ENCODE measurements around the gene SMARCD3. TPM values are rescaled to one million over a fixed set of nuclear protein-coding genes. Genes with fewer than 3 reads are reported as not detected.

SMARCD3 gene
- total RNA-seq, 2 experiments from 2014 or later: 11.8 to 14.8 TPM

DNA sequence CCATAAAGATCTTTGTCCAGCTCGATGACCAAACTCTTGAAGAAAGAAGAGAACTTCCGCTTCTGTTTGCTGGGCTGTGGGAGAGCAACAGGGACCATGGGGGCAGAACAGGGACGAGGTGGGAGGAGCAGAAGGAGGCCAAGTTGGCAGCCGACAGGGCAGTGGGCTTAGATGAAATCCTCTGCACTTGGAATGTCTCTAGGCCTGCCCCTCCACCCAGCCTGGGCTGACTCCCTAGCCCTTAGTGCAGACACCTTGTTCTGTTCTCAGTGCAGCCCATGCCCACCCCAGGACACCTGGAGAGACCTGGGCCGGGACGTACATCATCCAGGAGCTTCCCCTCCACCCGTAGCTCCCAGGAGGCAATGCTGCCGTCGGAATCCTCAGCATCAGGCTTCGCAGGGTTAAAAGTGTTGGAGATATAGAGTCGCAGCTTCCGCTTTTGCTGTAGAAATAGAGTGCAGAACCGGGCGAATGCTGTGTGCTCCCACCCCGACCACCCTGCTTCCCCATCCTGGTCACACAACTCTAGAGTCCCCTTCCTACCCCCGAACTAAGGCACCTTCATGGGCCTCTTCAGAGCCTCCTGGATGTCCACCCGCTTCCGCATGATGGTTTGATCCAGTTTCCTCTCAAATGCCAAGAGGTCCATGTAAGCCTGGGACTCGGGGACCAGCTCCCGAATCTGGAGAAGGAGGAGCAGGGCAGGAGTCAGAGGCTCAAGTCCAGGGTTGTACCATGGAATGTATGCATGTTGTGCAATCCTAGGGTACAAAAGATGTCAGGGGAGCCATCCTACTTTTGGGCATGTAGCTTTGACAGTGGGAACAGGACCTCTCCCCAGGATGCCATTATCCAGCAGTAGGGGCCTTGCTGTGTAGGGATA, 6.1 kb downstream of the SMARCD3 start:
- Histone ChIP-seq H3K27me3 (ENCODE audit: control insufficient read depth in 1 of 2, insufficient read depth in 2 of 2, low read length in 2 of 2) (peaks cover 25 to 27% of the 10 kb centered on the region in 2 experiments), H3K4me1 (ENCODE audit: insufficient read depth, low read length) (peaks cover 38% of the 10 kb centered on the region), H3K9me3 (ENCODE audit: control insufficient read depth in 1 of 2, insufficient read depth in 1 of 2, low read length in 2 of 2) (no peaks in the 10 kb centered on the region), H3K27ac (ENCODE audit: low read depth in 1 of 2, low read length in 2 of 2) (no peak overlapping the region), H3K4me3 (ENCODE audit: low read length) (no peak overlapping the region), H3K36me3 (ENCODE audit: insufficient read depth, low read length) (peaks cover 18% of the 10 kb centered on the region)
- intact Hi-C loops (cut with DNase I, micrococcal nuclease): loop anchor here in 1 of 2 experiments (10.0 kb wide), 1 partner anchor 78 kb away; the partner anchor contains the start of gene GBX1
- Mint-ChIP-seq H3K4me1 (ENCODE audit: low read depth) (peaks cover 31% of the 10 kb centered on the region), H3K4me3 (no peak overlapping the region), H3K36me3 (ENCODE audit: low read depth) (peaks cover 4% of the 10 kb centered on the region), H3K27me3 (peaks cover 30% of the 10 kb centered on the region), H3K9me3 (no peaks in the 10 kb centered on the region), H3K27ac (no peak overlapping the region)
- DNase-seq: no peak
- TF ChIP-seq, protein P1, sequence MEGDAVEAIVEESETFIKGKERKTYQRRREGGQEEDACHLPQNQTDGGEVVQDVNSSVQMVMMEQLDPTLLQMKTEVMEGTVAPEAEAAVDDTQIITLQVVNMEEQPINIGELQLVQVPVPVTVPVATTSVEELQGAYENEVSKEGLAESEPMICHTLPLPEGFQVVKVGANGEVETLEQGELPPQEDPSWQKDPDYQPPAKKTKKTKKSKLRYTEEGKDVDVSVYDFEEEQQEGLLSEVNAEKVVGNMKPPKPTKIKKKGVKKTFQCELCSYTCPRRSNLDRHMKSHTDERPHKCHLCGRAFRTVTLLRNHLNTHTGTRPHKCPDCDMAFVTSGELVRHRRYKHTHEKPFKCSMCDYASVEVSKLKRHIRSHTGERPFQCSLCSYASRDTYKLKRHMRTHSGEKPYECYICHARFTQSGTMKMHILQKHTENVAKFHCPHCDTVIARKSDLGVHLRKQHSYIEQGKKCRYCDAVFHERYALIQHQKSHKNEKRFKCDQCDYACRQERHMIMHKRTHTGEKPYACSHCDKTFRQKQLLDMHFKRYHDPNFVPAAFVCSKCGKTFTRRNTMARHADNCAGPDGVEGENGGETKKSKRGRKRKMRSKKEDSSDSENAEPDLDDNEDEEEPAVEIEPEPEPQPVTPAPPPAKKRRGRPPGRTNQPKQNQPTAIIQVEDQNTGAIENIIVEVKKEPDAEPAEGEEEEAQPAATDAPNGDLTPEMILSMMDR (IDR thresholded peaks at IDR 0.05): no peak
- POLR2A ChIA-PET: interaction anchor here (1.0 to 2.9 kb wide), 4 partner anchors 9 to 35 kb away, joined by 4 to 25 read pairs (median 11); partner anchors contain the start of genes ABCF2 and CHPF2
- CTCF ChIA-PET: interaction anchor here (2.5 kb wide), 1 partner anchor 15 kb away, joined by 16 read pairs; the partner anchor contains the start of gene ABCF2
- ATAC-seq (ENCODE audit: poor library complexity): no peak

DNA sequence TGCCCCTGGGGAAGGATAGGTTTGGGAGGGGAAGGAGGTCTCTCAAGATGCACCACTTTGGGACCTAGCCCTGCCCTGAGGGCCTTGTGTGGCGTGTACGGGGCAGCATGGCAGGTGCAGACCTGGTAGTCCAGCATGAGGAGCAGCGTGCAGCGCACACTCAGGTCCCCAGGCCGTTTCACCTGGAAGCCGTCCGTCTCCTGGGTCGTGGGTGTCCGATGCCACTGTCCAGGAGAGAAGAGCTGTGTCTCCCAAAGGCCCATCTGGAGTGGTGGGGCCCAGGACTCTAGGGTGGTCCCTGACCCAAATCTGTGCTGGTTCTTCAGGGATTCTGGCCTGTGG, 6.8 kb downstream of the SMARCD3 start:
- peak overlapping the region; percentile 25 for H3K4me3 Mint-ChIP-seq
- intact Hi-C loops (cut with DNase I, micrococcal nuclease): loop anchor here in 1 of 2 experiments (10.0 kb wide), 1 partner anchor 77 kb away; the partner anchor contains the start of gene GBX1
- H3K4me3 ChIP-seq (ENCODE audit: low read length): no peak overlapping the region
- peaks cover 19 to 20% of the 10 kb centered on the region in 2 experiments for H3K27me3 ChIP-seq (ENCODE audit: control insufficient read depth in 1 of 2, insufficient read depth in 2 of 2, low read length in 2 of 2)
- TF ChIP-seq, protein P1 (IDR thresholded peaks at IDR 0.05): no peak
- no peak overlapping the region for H3K27ac ChIP-seq (ENCODE audit: low read depth in 1 of 2, low read length in 2 of 2)
- CTCF ChIA-PET: no interaction called here
- H3K27me3 Mint-ChIP-seq: peaks cover 23% of the 10 kb centered on the region
- peaks cover 23% of the 10 kb centered on the region for H3K36me3 ChIP-seq (ENCODE audit: insufficient read depth, low read length)
- no peak overlapping the region for H3K27ac Mint-ChIP-seq
- no peaks in the 10 kb centered on the region for H3K9me3 Mint-ChIP-seq
- no peak for ATAC-seq (ENCODE audit: poor library complexity)
- DNase-seq: no peak
- H3K4me1 ChIP-seq (ENCODE audit: insufficient read depth, low read length): peaks cover 35% of the 10 kb centered on the region
- no peaks in the 10 kb centered on the region for H3K9me3 ChIP-seq (ENCODE audit: control insufficient read depth in 1 of 2, insufficient read depth in 1 of 2, low read length in 2 of 2)
- H3K36me3 Mint-ChIP-seq (ENCODE audit: low read depth): peaks cover 8% of the 10 kb centered on the region
- POLR2A ChIA-PET: no interaction called here
- peaks cover 33% of the 10 kb centered on the region for H3K4me1 Mint-ChIP-seq (ENCODE audit: low read depth)

DNA sequence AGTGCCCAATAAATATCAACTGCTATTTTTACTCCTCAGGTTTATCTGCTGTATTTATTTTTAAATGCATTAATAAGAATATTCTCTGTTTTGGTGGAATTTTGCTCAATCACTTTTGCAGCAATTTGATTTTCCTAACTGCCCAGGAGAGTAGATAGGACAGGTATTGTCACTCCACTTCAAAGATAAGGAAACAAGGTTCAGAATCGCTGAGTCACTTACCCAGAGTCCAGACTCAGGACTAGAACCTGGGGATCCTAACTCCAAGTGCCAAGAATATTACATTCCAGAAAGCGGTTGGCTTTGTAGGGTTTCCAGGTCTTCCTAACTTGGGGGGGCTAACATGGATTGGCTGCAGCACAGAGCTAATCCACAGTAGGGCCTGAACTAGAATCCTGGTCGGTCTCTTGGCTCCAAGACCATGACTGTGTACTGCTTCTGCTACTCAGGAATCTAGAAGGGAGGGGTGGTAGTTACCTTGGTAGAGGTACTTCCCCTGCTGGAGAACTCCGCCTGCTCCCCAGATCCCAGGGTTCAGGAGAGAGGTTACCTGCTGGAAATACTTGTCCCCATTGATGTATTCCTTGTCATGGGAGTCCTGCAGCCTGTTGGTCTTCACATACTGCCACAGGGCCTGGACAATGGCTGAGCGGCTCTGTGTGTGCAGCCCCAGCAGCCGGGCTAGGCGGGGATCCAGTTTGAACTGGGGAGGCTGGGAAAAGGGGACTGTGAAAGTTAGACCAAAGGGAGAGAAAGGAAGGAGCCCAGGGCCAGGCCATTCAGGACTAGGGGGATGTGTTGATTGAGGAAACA, 7.3 kb downstream of the SMARCD3 start:
- POLR2A ChIA-PET: no interaction called here
- TF ChIP-seq, protein P1 (IDR thresholded peaks at IDR 0.05): no peak
- DNase-seq: no peak
- no peak overlapping the region for H3K27ac ChIP-seq (ENCODE audit: low read depth in 1 of 2, low read length in 2 of 2)
- no peak overlapping the region for H3K4me3 ChIP-seq (ENCODE audit: low read length)
- peaks cover 14 to 15% of the 10 kb centered on the region in 2 experiments for H3K27me3 ChIP-seq (ENCODE audit: control insufficient read depth in 1 of 2, insufficient read depth in 2 of 2, low read length in 2 of 2)
- Mint-ChIP-seq H3K27ac (no peak overlapping the region), H3K9me3 (no peaks in the 10 kb centered on the region), H3K4me1 (ENCODE audit: low read depth) (peaks cover 30% of the 10 kb centered on the region), H3K36me3 (ENCODE audit: low read depth) (peaks cover 14% of the 10 kb centered on the region), H3K4me3 (peak overlapping the region; percentile 25), H3K27me3 (peaks cover 17% of the 10 kb centered on the region)
- CTCF ChIA-PET: no interaction called here
- ATAC-seq (ENCODE audit: poor library complexity): no peak
- H3K36me3 ChIP-seq (ENCODE audit: insufficient read depth, low read length): peaks cover 29% of the 10 kb centered on the region
- peaks cover 35% of the 10 kb centered on the region for H3K4me1 ChIP-seq (ENCODE audit: insufficient read depth, low read length)
- H3K9me3 ChIP-seq (ENCODE audit: control insufficient read depth in 1 of 2, insufficient read depth in 1 of 2, low read length in 2 of 2): no peaks in the 10 kb centered on the region
- intact Hi-C loops (cut with DNase I, micrococcal nuclease): loop anchor here in 1 of 2 experiments (10.0 kb wide), 1 partner anchor 76 kb away; the partner anchor contains the start of gene GBX1
